ENCODE results near the gene MRPL22. TPM values are rescaled to one million over a fixed set of nuclear protein-coding genes. Genes with fewer than 3 reads are reported as not detected.

The MRPL22 gene
- total RNA-seq, 1 experiment from 2014 or later = 27.2 TPM

DNA sequence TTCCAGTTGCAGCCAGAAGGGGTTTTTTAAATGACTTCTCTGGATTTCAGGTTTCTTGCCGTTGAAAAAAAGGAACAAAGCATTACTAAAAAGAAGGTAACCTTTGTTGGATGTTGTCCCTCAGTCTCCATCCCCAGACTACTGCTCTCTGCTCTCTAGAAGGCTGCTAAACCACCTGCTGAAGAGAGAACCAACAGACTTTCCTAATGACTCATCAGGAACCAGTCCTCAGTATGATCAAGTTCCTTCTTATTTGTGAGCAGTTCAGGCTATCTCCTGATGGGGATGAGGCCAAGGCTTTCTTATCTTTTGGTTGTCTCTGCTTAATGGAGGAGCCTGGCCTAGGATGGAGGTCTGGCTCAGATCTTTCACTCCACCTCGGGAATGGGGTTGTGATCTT is 76.7 kb downstream of the MRPL22 start:
- Histone ChIP-seq H4K20me1 (ENCODE audit: low read length) (no peaks in the 10 kb centered on the region), H3K9me3 (ENCODE audit: low read length) (no peaks in the 10 kb centered on the region), H3K79me2 (ENCODE audit: low read length) (no peaks in the 10 kb centered on the region), H3K4me2 (ENCODE audit: low read length) (no peak overlapping the region), H3K4me3 (ENCODE audit: low read length) (no peak overlapping the region), H3K4me1 (ENCODE audit: insufficient read depth, low read length) (no peaks in the 10 kb centered on the region), H3K9me2 (replicated peaks; ENCODE audit: low read length) (no peaks in the 10 kb centered on the region), H3K9ac (ENCODE audit: low read length) (no peak overlapping the region), H3K36me3 (ENCODE audit: low read depth, low read length) (no peaks in the 10 kb centered on the region), H2AFZ (ENCODE audit: low read length) (no peak overlapping the region), H3K27ac (ENCODE audit: low read length) (no peak overlapping the region), H3K27me3 (ENCODE audit: low read length) (peaks cover 34% of the 10 kb centered on the region), H3F3A (ENCODE audit: low read length, unreplicated experiment) (no peaks in the 10 kb centered on the region)
- ChIA-PET POLR2A (ENCODE audit: unreplicated experiment) (no interaction called here), CTCF (no interaction called here)
- no TSS peak for BruUV-seq (replicated peaks)
- intact Hi-C loops (cut with micrococcal nuclease) = no loop called here
- TF ChIP-seq, protein P1, sequence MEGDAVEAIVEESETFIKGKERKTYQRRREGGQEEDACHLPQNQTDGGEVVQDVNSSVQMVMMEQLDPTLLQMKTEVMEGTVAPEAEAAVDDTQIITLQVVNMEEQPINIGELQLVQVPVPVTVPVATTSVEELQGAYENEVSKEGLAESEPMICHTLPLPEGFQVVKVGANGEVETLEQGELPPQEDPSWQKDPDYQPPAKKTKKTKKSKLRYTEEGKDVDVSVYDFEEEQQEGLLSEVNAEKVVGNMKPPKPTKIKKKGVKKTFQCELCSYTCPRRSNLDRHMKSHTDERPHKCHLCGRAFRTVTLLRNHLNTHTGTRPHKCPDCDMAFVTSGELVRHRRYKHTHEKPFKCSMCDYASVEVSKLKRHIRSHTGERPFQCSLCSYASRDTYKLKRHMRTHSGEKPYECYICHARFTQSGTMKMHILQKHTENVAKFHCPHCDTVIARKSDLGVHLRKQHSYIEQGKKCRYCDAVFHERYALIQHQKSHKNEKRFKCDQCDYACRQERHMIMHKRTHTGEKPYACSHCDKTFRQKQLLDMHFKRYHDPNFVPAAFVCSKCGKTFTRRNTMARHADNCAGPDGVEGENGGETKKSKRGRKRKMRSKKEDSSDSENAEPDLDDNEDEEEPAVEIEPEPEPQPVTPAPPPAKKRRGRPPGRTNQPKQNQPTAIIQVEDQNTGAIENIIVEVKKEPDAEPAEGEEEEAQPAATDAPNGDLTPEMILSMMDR (conservative IDR thresholded peaks at IDR 0.05; ENCODE audit: low read depth, low read length) = no peak
- TF ChIP-seq EZH2 (IDR thresholded peaks at IDR 0.05; ENCODE audit: low read length, unreplicated experiment) = no peak
- no peak for TF ChIP-seq EZH2phosphoT487 (IDR thresholded peaks at IDR 0.05; ENCODE audit: borderline replicate concordance, low read length)
- DNase-seq (no peak), ATAC-seq (no peak)

Other genes with a start within 250 kb of the MRPL22 start
- gene LARP1, start 185.7 kb upstream of the MRPL22 start, total RNA-seq (2014; rRNA removed) = 63.9 and 123 TPM in 2 replicates
- gene FAXDC2, start 90.5 kb upstream of the MRPL22 start, total RNA-seq (2014; rRNA removed) = not detected in 2 replicates
- gene CNOT8, start 82.4 kb upstream of the MRPL22 start, total RNA-seq (2014; rRNA removed) = 26.2 and 34.2 TPM in 2 replicates
- 19.8 and 28.2 TPM in 2 replicates for gene GEMIN5, start 2.9 kb upstream of the MRPL22 start, total RNA-seq (2014; rRNA removed)
- gene KIF4B, start 72.7 kb downstream of the MRPL22 start, total RNA-seq (2014; rRNA removed) = not detected in 2 replicates

Data from PC-3 (cell line).